WTC11 (cell line): ENCODE results near the gene HJV. TPM values are rescaled to one million over a fixed set of nuclear protein-coding genes. Genes with fewer than 3 reads are reported as not detected.

Experiments used
- ATAC-seq: fragments of 200-7000 bp; cut with Tn5 transposase; 2 replicates; pipeline ENCODE4 v1.10.0; 2021; ENCODE audit warnings: mild to moderate bottlenecking, moderate library complexity
- CTCF ChIA-PET: fragments of 300-600 bp; sonication (Branson Sonifier 250); formaldehyde crosslinking; loops from one replicate; lab custom pipeline; 2021; ENCODE audit warnings: antibody characterized with exemption; lab: Charles Lee
- POLR2A ChIA-PET: fragments of 350-600 bp; sonication (Branson Sonifier 250); formaldehyde crosslinking; loops from one replicate; lab custom pipeline; 2021; ENCODE audit warnings: antibody characterized with exemption; lab: Charles Lee
- DNase-seq: peaks from one replicate; pipeline ENCODE4 v3.0.0; 2021; ENCODE audit warnings: low spot score
- H3K27ac Mint-ChIP-seq: 2 replicates; pipeline ENCODE4 v1.8.0; 2021; ENCODE audit warnings: mixed read lengths
- H3K27me3 Mint-ChIP-seq: 2 replicates; pipeline ENCODE4 v1.8.0; 2021; ENCODE audit warnings: low read depth, mild to moderate bottlenecking, moderate library complexity, mixed read lengths
- H3K36me3 Mint-ChIP-seq: 2 replicates; pipeline ENCODE4 v1.8.0; 2021; ENCODE audit warnings: mixed read lengths
- H3K4me1 Mint-ChIP-seq: 2 replicates; pipeline ENCODE4 v1.8.0; 2022; ENCODE audit warnings: mixed read lengths
- H3K4me3 Mint-ChIP-seq: 2 replicates; pipeline ENCODE4 v1.8.0; 2021; ENCODE audit warnings: mild to moderate bottlenecking, moderate library complexity, mixed read lengths
- H3K9me3 Mint-ChIP-seq: 2 replicates; pipeline ENCODE4 v1.8.0; 2021; ENCODE audit warnings: mixed read lengths
- CDX4 ChIP-seq: fragments of 250-450 bp; sonication (Bioruptor Pico); IDR thresholded peaks from 2 replicates; pipeline ENCODE4 v1.9.0; 2021; ENCODE audit warnings: moderate library complexity, mild to moderate bottlenecking, inconsistent platforms, borderline replicate concordance
- CREM ChIP-seq: sonication (generic); formaldehyde crosslinking; IDR thresholded peaks from 2 replicates; pipeline ENCODE4 v1.8.1; 2022; ENCODE audit warnings: mild to moderate bottlenecking, missing genetic modification reagents, moderate library complexity
- E2F5 ChIP-seq: sonication (generic); formaldehyde crosslinking; IDR thresholded peaks from 2 replicates; pipeline ENCODE4 v1.8.1; 2022; ENCODE audit warnings: mild to moderate bottlenecking, moderate library complexity, missing genetic modification reagents
- ETV6 ChIP-seq: sonication (generic); formaldehyde crosslinking; IDR thresholded peaks from 2 replicates; pipeline ENCODE4 v1.8.1; 2022; ENCODE audit warnings: mild to moderate bottlenecking, missing genetic modification reagents
- GABPB1 ChIP-seq: sonication (generic); formaldehyde crosslinking; IDR thresholded peaks from 2 replicates; pipeline ENCODE4 v1.8.1; 2023; ENCODE audit warnings: mild to moderate bottlenecking, missing genetic modification reagents
- HMGXB4 ChIP-seq: sonication (generic); formaldehyde crosslinking; IDR thresholded peaks from 2 replicates; pipeline ENCODE4 v1.8.1; 2023; ENCODE audit warnings: mild to moderate bottlenecking, moderate library complexity, missing genetic modification reagents
- KAT7 ChIP-seq: sonication (generic); formaldehyde crosslinking; IDR thresholded peaks from 2 replicates; pipeline ENCODE4 v1.8.1; 2023; ENCODE audit warnings: missing genetic modification reagents, mild to moderate bottlenecking, borderline replicate concordance
- MAX ChIP-seq: sonication (generic); formaldehyde crosslinking; IDR thresholded peaks from 2 replicates; pipeline ENCODE4 v1.8.0; 2022; ENCODE audit warnings: mild to moderate bottlenecking, missing genetic modification reagents
- OVOL2 ChIP-seq: fragments of 250-450 bp; sonication (Bioruptor Pico); IDR thresholded peaks from 2 replicates; pipeline ENCODE4 v1.9.0; 2021; ENCODE audit warnings: mild to moderate bottlenecking, borderline replicate concordance
- ZNF219 ChIP-seq: sonication (generic); formaldehyde crosslinking; IDR thresholded peaks from 2 replicates; pipeline ENCODE4 v1.8.0; 2023; ENCODE audit warnings: missing genetic modification reagents, mild to moderate bottlenecking, borderline replicate concordance
- ZNF263 ChIP-seq: sonication (generic); formaldehyde crosslinking; IDR thresholded peaks from 2 replicates; pipeline ENCODE4 v1.8.1; 2022; ENCODE audit warnings: low read depth, mild to moderate bottlenecking, moderate library complexity, missing genetic modification reagents
- ZNF317 ChIP-seq: sonication (generic); formaldehyde crosslinking; IDR thresholded peaks from 2 replicates; pipeline ENCODE4 v1.8.1; 2023; ENCODE audit warnings: low read depth, mild to moderate bottlenecking, moderate library complexity, missing genetic modification reagents, borderline replicate concordance
- ZNF425 ChIP-seq: fragments of 250-450 bp; sonication (Bioruptor Pico); conservative IDR thresholded peaks from 2 replicates; pipeline ENCODE4 v1.9.0; 2021; ENCODE audit warnings: mild to moderate bottlenecking
- total RNA-seq: library from RNA; stranded (reverse); gene quantifications from 3 replicates; pipeline ENCODE4 v1.2.3, GENCODE V29; 2021

Gene HJV
- total RNA-seq, 1 experiment from 2014 or later = 0.31 TPM

GRCh38 chr1:146021050-146021445 is 487 bp downstream of the HJV start (continued):
- TF ChIP-seq ZNF425 (no peak), ZNF263 (no peak), ETV6 (CRISPR knock-in tag) (no peak), OVOL2 (CRISPR knock-in tag) (no peak), HMGXB4 (CRISPR knock-in tag) (no peak), ZNF219 (CRISPR knock-in tag) (no peak), CDX4 (CRISPR knock-in tag) (no peak), ZNF317 (CRISPR knock-in tag) (no peak), E2F5 (CRISPR knock-in tag) (no peak)

GRCh38 chr1:146020058-146021049 is 1.2 kb downstream of the HJV start:
- peak overlapping the region; percentile 68 for H3K4me3 Mint-ChIP-seq

GRCh38 chr1:146019231-146020057 is 2.1 kb downstream of the HJV start:
- H3K4me3 Mint-ChIP-seq = peak overlapping the region; percentile 68
- H3K27me3 Mint-ChIP-seq = peaks cover 69% of the 10 kb centered on the region
- DNase-seq = peak; percentile 72
- POLR2A ChIA-PET = interaction anchor here (0.6 to 1.6 kb wide), 3 partner anchors 19 to 161 kb away, joined by 3 to 8 read pairs (median 4); partner anchors contain the start of gene PIAS3
- H3K27ac Mint-ChIP-seq = no peak overlapping the region
- peaks cover 15% of the 10 kb centered on the region for H3K4me1 Mint-ChIP-seq
- CTCF ChIA-PET = interaction anchor here (1.3 to 6.5 kb wide), 8 partner anchors 13 to 174 kb away, joined by 3 to 34 read pairs (median 10); partner anchors contain the start of gene NUDT17
- TF ChIP-seq MAX (CRISPR knock-in tag) = peak; percentile 54; the same call in 1 of the 2 replicates
- peak; percentile 68; the same call in 1 of the 2 replicates for TF ChIP-seq ZNF263
- TF ChIP-seq KAT7 (CRISPR knock-in tag) = no peak
- peak; percentile 95 for ATAC-seq
- H3K9me3 Mint-ChIP-seq = no peaks in the 10 kb centered on the region
- no peaks in the 10 kb centered on the region for H3K36me3 Mint-ChIP-seq

More at GRCh38 chr1:146020058-146021049, 1.2 kb downstream of the HJV start:
- CTCF ChIA-PET = interaction anchor here (0.7 to 6.5 kb wide), 9 partner anchors 11 to 175 kb away, joined by 3 to 34 read pairs (median 6); partner anchors contain the start of gene NUDT17
- POLR2A ChIA-PET = interaction anchor here (0.6 to 0.7 kb wide), 2 partner anchors 18 to 21 kb away, joined by 3 to 8 read pairs; no protein-coding TSS in a partner anchor
- ATAC-seq = peak; percentile 22; the same call in 1 of the 2 replicates
- no peak for DNase-seq
- H3K9me3 Mint-ChIP-seq = no peaks in the 10 kb centered on the region
- TF ChIP-seq CREM (CRISPR knock-in tag) (no peak), GABPB1 (CRISPR knock-in tag) (peak; percentile 49; the same call in 1 of the 2 replicates)
- H3K27me3 Mint-ChIP-seq = peaks cover 69% of the 10 kb centered on the region
- peaks cover 15% of the 10 kb centered on the region for H3K4me1 Mint-ChIP-seq
- H3K36me3 Mint-ChIP-seq = no peaks in the 10 kb centered on the region
- no peak overlapping the region for H3K27ac Mint-ChIP-seq
